NCI-H1417 treated with DMSO at 0.1 percent for 48 hours (cell line): ENCODE measurements around the gene OR6B2.

ENCODE experiments used
- DNase-seq: peaks from one replicate; lab custom pipeline; 2025; lab: John Stamatoyannopoulos, UW

OR6B2 gene

DNA sequence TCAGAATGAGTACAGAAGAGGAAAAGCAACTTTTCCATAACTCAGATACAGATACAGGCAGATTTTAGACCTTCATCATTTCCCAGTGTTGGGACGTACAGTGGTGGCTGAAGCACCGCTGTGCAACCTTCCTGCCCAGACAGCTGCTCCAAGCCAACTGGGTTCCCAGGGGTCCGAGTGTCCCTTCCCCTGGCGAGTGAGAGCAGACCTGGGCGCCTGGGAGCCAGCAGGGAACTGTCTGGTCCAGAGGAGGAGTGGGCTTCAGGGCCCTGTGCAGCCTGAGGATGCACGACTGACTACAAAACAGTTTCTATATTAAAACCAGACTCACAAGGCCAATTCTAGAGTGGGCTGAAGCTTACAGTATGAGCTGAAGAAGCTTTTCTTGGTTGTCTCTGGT, 11.1 kb upstream of the OR6B2 start:
- no peak for DNase-seq

DNA sequence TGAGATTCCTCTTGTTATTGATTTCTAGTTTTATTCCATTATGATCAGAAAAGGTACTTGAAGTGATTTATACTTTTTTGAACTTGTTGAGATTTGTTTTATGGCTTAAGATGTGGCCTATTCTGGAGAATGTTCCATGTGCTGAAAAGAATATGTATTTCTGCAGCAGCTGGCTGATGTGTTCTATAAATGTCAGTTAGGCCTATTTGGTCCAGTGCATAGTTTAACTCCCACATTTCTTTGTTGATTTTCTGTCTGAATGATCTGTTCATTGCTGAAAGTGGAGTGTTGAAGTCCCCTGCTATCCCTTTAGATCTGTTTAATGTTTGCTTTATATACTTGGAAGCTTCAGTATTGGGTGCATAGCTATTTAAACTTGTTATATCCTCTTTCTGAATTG, 7.1 kb upstream of the OR6B2 start:
- no peak for DNase-seq

DNA sequence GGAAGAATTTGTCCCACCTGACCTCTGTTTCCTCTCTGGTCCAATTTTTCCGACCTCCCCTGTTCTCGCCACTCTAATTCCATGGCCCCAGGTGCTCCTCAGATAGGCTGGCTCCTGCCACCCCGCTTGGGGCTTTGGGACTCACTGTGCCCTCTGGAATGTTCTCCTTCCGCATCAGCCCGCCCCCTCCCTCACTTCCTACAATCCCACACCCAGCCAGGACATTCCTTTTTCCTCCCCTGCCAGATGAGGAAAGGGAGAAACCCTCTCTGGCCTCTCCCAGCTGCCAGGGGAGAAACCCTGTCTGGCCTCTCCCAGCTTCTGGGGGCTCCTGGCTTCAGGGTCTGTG, 3.1 kb upstream of the OR6B2 start:
- DNase-seq = no peak

DNA sequence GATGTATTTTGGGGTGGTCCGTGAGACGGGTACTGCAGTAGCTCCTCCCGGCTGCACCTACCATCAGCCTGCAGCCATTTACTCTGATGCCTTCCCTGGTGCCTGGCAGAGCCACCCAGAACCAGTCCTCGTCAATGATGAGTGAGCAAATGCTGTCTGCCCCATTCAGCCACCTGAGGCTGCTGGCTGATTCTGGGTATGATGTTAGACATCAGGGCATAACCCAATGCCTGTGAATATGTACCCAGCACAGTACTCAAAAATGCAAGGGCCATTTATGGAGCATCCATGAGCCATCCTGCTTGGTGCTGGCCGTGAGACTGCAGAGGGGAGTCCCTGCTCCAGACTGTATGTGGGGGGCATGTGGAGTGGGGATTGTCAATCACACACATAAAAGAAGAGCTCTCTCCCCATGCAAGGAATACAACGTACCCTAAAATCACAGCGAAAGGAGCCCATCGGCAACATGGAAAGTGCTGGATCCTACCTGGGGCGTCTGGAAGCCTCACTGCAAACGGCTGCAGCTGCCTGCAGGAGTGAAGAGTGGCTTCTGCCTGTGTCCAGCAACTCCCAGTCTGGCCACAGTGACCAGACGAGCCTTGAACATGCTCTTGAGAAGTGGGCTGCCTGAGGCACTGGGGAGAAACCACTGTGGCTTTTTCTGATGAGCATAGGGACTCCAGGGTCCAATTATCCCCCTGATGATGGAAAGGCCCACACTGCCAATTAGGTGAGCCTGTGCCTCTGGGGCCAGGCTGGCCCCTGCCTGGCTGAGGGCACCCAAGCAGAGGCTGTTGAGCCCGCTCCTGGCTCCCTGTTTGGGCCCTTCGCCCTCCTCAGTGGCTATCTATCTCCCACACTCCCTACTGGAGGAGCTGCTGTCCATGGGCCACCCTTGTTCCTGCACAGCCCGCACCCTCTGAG, 2.4 kb upstream of the OR6B2 start:
- DNase-seq = no peak

DNA sequence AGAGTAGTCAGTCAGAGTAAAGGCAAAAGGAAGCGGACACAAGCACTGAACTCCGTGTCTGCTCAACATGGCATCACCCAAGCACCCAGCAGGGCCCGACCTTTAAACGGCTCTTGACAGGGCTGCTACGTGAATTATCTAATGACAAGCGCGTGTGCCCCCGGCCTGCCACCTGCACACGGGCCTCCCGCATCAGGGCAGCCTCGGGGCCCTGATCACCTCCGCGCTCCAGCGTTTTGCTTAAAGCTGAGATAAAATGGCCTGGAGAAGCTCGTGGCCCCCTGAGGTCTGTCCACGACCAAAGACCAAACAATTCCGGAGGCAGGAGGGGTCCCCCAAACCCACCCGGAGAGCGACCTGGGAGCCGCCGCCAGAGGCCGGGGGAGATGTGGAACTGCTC, 5.5 kb downstream of the OR6B2 start:
- no peak for DNase-seq

DNA sequence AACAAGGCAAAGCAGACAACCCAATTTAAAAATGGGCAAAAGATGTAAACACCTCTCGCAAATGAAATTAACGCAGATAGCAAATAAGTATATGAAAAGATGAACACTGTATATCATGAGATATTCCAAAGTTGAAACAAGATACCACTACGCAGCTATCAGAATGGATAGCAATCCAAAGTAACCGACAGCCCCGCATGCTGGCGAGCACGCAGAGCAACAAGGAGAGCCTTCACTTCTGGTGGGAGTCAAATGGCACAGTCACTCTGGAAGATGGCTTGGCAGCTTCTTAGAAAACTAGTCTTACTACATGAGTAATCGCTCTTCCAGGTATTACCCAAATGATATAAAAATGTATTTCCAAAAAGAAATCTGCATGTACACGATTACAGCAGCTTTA, 6.4 kb downstream of the OR6B2 start:
- no peak for DNase-seq

DNA sequence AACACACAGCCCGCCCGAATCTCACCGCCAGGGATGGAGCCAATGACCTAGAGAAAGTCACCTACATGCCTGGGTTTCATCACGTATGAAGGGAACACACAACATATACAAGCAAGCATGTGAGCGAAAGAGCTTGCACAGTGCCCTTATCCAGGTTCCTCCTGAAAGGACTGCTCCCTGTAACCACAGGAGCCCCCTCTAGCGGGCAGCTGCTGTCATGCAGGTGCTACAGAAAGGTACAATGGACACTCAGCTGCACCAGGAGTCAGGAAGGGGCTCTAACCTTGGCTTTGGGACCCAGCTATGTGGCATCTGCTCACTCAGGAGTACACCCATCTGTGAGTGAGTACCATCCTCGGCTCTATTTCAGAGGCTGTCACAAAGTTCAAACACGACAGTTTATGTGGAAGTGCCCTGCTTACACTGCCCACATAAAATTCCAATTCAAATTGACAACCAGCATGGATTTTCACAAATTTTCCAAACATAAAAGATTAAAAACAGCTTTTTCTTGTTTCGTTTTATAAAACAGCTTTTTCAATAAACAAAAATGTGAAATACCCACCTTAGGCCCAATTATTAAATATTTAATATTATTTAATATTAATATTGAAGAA, 8.6 kb downstream of the OR6B2 start:
- no peak for DNase-seq

DNA sequence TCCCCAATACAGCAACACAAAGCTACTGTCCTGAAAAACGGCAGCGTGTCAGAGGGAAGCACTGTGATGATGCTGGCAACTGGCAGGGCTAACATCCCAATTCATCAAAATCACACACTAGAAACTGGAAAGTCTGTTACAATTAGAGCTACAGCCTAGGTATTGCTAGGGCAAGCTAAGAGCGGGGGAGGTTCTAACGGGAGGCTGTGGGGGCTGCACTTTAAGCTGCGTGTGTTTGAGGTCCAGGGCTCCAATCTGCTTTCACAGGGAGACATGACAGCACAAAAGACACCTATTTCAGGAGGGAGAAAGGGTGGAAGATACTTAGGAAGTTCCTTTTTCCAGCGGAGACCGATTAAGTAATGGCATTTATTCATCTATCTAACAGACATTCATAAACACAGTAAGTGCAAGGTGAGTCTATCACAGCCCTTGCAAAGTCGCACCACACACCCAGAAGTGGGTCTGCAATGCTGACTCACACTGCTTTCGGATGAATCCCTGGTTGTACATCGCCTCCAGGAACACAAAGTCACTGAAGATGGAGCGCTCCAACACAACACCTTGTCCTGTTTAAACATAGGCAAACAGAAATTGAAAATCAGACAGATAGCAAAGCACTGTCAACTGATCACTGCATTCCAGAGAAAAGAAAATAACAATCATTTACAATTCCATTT, 12.0 kb downstream of the OR6B2 start:
- no peak for DNase-seq

DNA sequence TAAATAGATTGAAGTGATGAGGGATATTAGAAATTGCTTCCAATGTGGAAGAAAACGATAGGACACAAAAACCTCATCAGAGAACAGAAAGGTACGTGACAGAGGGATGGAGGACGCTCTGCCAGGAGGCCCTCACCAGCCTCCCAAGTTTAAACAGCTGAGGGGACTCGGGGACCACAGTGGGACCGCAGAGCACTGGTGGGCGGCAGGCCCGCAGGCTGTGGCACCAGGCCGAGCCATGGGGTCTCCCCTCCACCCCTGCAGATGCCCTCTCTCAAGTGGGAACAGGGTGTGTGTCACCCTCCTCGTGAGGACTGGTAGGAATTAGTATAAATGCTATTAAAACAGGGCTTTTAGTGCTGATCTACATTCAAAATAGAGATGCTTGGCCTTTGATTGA, 15.9 kb downstream of the OR6B2 start:
- no peak for DNase-seq

DNA sequence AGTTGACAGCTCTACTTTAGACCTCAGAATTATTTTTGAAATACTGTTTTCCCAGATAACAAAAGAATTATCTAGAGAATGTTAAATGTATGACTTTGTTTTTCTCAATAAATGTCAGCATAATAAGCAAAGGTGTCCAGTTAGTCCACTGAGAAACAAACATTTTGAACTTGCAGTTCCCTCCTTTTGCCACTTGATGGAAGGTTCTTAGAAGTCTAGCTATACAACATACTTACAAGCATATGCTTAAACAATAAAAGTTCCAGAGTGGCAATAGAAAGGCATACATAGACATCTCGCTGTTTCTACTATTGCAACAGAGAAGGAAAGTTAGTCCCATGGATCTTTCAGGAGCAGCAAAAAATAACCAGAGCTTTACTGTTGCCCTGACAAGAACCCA, 16.9 kb downstream of the OR6B2 start:
- DNase-seq = no peak

DNA sequence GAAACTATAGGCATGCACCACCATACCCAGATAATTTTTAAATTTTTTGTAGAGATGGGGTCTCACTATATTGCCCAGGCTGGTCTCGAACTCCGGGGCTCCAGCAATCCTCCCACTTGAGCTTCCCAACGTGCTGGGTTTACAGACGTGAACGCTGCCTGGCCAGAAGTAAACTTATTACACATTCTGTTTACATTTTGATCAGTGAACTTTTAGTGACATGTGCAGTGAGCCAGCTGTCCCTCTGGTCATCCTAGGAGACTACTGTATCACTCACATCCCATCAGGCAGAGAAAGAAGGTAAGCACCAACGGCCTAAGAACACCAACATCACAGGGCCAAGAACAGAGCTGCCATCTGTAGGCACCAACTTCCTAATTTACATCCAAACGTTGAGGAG, 27.2 kb downstream of the OR6B2 start:
- no peak for DNase-seq

DNA sequence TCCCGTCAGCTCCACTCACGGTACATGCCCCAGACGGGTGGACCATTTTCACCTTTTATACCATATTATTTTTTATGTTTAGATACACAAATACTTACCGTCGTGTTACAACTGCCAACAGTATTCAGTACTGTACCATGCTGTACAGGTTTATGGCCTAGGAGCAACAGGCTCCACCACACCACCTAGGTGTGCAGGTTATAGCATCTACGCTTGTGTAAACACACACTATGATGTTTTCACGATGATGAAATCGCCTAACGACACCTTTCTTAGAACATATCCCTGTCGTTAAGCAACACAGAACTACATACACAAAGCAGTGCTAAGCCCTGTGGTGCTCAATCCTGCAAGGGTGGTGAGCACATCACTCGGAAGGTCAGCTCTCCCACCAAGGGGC, 29.6 kb downstream of the OR6B2 start:
- DNase-seq = no peak

DNA sequence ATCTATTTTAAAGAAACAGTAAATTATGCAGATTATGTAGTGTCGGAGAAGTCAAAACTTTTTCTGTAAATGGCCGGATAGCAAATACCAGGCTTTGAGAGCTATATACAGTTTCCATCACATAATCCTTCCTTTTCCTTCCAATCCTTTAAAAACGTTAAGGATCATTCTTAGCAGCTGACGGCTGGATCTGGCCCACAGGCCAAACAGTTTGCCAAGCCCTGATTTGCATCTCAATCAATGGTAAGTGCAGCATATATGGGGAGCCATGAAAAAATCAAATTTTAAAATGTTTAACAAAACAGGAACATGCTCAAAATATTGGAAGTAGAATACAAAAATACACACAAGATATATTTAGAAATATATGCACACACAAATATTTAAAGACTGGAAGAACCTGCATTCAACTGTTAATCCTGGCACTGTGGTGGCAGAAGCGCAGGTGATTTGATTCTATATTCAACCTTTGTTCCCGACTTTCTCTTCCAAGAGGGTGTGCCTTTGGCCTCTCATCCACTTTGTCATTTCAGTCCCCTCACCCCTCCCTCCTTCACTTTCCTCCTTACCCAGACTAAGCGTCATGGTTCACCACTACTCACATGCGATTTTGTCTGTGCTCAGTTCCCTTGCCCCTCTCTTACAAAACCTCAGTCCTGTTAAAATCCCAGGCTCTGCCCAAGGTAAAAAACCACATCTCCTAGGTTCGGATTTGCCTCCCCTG, 32.4 kb downstream of the OR6B2 start:
- no peak for DNase-seq

DNA sequence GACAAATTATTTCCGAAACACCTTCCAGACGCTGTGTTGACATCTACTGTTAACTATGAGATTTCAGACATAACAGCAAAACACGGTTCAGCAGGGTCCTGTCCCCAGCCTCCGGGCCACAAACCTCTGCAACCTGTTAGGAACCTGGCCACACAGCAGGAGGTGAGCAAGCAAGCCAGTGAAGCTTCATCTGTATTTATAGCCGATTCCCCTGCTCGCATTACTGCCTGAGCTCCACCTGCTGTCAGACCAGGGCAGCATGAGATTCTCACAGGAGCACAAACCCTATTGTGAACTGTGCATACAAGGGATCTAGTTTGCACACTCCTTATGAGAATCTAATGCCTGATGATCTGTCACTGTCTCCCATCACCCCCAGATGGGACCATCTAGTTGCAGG, 36.1 kb downstream of the OR6B2 start:
- DNase-seq = no peak

DNA sequence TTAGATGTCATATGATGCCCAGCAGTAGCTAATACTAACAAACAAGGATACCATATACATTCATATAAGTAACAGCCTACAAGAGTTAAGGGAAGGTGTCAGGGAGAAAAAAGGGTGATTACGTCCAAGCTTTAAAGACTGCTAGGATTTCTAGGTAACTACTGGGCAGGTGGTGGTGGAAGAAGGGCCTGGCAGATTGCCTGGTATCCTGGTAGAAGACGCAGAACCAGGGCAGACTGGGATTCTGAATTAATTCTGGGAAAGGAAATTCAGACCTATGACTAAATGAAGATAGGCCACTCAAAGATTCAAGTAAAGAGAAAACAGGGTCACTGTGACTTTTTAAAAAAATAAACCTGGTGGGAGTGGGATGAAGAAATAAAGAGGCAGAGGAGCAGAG, 36.9 kb downstream of the OR6B2 start:
- no peak for DNase-seq

DNA sequence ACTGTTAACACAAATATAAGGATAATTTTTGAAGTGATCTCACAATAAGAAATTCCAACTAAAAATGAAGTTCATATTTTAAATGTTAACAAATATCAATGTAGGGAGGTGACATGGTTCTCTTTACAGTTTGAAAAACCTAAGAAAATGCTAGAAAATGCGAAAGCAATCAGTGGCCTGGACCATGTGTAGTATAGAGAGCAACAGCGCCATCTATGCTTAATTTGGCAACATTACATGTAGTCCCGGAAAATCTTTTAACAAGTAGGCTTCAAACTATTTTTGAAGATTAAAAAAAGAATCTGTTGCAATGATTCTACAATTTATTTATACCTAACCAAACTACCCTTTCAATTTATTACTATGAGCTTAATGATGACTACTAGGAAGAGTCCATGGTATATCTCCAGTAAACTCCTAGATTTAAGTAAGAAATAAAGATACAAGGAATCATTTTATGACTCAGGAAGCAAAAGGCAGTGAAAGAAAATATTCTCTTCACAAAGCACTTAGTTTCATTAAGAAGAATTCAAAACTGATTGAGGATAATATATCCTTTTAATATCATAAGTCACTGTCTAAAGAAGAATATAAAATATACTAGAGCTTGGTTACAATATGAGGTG, 38.4 kb downstream of the OR6B2 start:
- DNase-seq = peak; percentile 7

DNA sequence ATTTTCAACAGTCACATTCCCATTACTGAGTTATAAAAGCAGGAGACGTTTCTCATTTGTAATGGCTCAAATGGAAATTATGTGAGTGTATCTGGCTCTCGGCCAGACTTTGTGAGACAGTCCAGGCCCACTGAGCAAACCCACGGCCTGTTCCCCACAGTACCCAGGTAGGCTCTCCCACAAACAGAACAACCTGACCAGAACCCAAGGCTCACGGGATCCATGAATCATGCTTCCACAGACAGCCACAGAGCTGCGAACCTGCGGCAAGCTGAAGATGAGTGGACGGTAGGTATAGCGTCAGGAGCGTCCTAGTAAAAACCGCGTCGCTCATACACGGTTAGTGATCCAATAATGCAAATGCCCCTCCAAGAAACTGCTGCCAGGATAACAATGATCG, 39.3 kb downstream of the OR6B2 start:
- DNase-seq = no peak

DNA sequence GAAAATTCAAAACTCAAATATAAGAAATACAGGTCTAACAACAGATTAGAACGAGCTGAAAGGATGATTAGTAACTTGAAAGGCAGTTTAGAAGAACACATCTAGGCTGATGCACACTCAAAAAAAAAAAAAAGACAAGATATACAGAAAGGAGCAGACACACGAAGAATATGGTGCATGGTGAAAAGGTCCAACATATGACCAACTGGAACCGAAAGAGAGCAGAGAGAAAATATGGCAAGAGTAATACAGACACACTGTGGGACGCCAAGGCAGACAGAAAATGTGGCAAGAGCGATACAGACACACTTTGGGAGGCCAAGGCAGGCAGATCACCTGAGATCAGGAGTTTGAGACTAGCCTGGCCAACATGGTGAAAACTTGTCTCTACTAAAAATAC, 44.9 kb downstream of the OR6B2 start:
- no peak for DNase-seq

DNA sequence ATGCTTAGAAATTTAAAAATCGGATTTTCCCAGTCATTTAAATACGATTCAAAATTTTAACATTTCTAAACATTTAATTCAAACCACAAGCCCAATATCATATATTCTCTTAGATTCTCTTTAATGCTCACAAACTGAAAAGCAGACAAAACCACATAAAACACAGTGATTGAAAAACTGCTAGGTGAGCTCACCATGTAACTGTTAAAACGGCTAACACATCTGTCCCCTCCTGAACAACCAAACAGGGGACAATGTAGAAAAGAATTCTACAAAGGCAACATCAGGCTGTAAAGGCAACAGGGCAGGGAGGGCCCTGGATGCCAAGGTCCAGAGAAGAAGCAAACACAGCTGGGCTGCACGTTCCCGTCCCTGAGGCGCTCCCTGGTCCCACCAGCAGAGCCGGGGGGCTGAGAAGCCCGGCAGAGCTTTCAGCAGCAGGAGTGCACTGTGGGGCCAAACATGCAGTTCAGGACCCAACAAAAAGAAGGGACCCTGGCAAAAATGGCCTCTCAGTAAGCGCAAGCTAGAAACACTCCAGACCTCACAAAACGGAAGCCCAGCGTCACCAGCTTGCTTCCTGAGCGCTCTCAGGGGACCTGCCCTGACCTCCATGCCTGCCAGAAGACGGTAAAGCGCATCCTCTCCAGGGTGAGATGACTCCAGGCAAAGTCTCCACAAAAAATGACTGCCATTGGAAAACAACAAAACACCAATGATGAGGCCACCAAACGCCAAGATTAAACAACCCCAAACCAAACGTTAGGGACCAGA, 45.6 kb downstream of the OR6B2 start:
- no peak for DNase-seq

DNA sequence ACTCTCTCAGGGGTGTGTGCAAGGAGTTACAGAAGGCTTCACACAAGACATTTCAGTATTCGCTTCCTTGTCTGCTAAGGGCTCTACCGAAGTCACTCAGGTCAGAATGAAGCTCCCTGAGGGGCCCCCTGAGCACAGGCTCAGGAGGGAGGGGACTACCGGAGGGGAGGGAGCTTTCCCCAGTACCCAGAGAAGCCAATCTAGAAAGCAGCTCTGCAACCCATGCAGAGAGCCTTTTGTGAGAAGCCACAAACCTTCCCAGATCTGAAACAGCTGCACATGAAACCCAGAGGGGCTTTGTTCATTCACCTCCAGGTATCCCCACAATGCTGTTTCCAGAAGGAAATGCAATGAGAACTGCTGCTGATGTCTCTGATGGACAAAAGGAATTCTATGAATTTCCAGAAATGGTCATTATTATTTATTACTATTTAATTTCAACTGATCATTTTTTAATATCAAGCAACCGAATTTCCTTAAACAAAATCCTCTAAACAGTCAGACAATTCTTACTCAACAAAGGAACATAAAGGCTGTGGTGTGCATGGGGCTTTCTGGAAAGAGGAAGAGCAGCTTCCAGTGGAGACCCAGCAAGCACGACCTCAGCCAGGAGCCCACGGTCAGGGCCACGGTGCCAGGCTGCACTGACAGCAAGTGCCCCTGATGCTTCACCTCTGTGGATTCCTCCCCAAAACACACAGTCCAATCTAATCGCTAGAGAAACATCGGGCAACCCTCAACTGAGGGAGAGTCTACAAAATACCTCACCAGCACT, 47.0 kb downstream of the OR6B2 start:
- no peak for DNase-seq
